Testis (tissue), 2 donors: ENCODE data around the gene GRM8.

Source experiments
- CTCF ChIP-seq, 3 experiments: fragments of 450-650 bp in 2 of 3; fragments of 200-600 bp in 1 of 3; sonication (generic) in 1 of 3; IDR thresholded peaks; one replicate each; pipeline ENCODE4 v1.5.1; 2016 to 2019; ENCODE audit warnings: antibody characterized with exemption in 3 of 3, mild to moderate bottlenecking in 2 of 3, moderate library complexity in 1 of 3
- POLR2A ChIP-seq: fragments of 450-650 bp; IDR thresholded peaks from one replicate; pipeline ENCODE4 v1.6.1; 2017; ENCODE audit warnings: antibody characterized with exemption, mild to moderate bottlenecking, moderate library complexity

GRCh38 chr7:126483972-126484371 lies 768.8 kb downstream of the GRM8 start:
- TF ChIP-seq POLR2A (no peak), CTCF (IDR thresholded peaks at IDR 0.05) (no peak)
